Fibroblast of mammary gland (primary cell): ENCODE data around the gene PITPNM3.

Experiments used
- DNase-seq: peaks from one replicate; pipeline ENCODE4 v3.0.0-alpha.2; 2010; ENCODE audit warnings: low read depth
- H3K4me3 ChIP-seq: 2 replicates; pipeline ENCODE4 v1.5.1; 2011; ENCODE audit warnings: low read depth, mild to moderate bottlenecking, low read length, moderate library complexity; ENCODE audit not compliant: control insufficient read depth
- TF ChIP-seq, protein P1 (sequence below): conservative IDR thresholded peaks from 2 replicates; pipeline ENCODE4 v1.5.1; 2011; ENCODE audit warnings: low read depth, low read length, inconsistent platforms; ENCODE audit not compliant: control insufficient read depth, insufficient read depth

PITPNM3 gene

GRCh38 chr17:6465206-6466003 is 91.0 kb downstream of the PITPNM3 start:
- no peak overlapping the region for H3K4me3 ChIP-seq
- TF ChIP-seq, protein P1, sequence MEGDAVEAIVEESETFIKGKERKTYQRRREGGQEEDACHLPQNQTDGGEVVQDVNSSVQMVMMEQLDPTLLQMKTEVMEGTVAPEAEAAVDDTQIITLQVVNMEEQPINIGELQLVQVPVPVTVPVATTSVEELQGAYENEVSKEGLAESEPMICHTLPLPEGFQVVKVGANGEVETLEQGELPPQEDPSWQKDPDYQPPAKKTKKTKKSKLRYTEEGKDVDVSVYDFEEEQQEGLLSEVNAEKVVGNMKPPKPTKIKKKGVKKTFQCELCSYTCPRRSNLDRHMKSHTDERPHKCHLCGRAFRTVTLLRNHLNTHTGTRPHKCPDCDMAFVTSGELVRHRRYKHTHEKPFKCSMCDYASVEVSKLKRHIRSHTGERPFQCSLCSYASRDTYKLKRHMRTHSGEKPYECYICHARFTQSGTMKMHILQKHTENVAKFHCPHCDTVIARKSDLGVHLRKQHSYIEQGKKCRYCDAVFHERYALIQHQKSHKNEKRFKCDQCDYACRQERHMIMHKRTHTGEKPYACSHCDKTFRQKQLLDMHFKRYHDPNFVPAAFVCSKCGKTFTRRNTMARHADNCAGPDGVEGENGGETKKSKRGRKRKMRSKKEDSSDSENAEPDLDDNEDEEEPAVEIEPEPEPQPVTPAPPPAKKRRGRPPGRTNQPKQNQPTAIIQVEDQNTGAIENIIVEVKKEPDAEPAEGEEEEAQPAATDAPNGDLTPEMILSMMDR, result no peak
- no peak for DNase-seq

- no peak overlapping the region for H3K4me3 ChIP-seq
- TF ChIP-seq, protein P1, result no peak
- DNase-seq, result no peak
These were observed 91.8 kb downstream of the PITPNM3 start for GRCh38 chr17:6464446-6465041.

- DNase-seq, result no peak
- TF ChIP-seq, protein P1, result no peak
- no peak overlapping the region for H3K4me3 ChIP-seq
These were observed 92.5 kb downstream of the PITPNM3 start for GRCh38 chr17:6463616-6464445.

- DNase-seq, result no peak
- no peak overlapping the region for H3K4me3 ChIP-seq
- TF ChIP-seq, protein P1, result no peak
These were observed 93.7 kb downstream of the PITPNM3 start for GRCh38 chr17:6462692-6463091.

GRCh38 chr17:6461792-6462524 is 94.4 kb downstream of the PITPNM3 start:
- H3K4me3 ChIP-seq, result no peak overlapping the region
- TF ChIP-seq, protein P1, result no peak
- DNase-seq, result no peak

DNA sequence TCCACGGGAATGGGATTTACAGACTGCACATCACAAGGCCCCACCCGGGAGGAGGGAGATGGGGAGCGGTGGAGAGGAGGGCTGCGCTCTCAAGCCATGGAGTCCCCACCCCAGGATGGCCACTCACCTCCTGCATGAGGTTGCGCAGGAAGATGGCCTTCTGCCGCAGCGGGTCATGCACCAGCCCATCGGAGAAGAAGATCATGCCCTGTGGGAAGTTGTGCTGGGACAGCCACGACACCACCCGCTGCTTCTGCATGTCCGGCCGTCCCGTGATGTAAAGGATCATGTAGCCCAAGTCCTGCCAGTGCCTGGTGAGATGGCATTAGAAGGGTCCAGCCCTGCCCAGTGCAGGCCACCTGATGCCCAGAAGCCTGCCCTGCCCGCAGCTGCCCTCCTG is 95.1 kb downstream of the PITPNM3 start:
- TF ChIP-seq, protein P1, result no peak
- no peak for DNase-seq

More for the DNA sequence above, 95.1 kb downstream of the PITPNM3 start:
- no peak overlapping the region for H3K4me3 ChIP-seq
